ENCODE measurements around the gene FMNL3.

- TF ChIP-seq, protein P1, sequence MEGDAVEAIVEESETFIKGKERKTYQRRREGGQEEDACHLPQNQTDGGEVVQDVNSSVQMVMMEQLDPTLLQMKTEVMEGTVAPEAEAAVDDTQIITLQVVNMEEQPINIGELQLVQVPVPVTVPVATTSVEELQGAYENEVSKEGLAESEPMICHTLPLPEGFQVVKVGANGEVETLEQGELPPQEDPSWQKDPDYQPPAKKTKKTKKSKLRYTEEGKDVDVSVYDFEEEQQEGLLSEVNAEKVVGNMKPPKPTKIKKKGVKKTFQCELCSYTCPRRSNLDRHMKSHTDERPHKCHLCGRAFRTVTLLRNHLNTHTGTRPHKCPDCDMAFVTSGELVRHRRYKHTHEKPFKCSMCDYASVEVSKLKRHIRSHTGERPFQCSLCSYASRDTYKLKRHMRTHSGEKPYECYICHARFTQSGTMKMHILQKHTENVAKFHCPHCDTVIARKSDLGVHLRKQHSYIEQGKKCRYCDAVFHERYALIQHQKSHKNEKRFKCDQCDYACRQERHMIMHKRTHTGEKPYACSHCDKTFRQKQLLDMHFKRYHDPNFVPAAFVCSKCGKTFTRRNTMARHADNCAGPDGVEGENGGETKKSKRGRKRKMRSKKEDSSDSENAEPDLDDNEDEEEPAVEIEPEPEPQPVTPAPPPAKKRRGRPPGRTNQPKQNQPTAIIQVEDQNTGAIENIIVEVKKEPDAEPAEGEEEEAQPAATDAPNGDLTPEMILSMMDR (IDR thresholded peaks at IDR 0.05; ENCODE audit: low read depth, low read length, missing input control) = no peak
- no peak for TF ChIP-seq YY1 (IDR thresholded peaks at IDR 0.05)
- TF ChIP-seq, protein P2, sequence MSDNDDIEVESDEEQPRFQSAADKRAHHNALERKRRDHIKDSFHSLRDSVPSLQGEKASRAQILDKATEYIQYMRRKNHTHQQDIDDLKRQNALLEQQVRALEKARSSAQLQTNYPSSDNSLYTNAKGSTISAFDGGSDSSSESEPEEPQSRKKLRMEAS (IDR thresholded peaks at IDR 0.05) = no peak
These were observed 108.7 kb downstream of the FMNL3 start for GRCh38 chr12:49598527-49598926.

All from liver (tissue), 2 donors.